WERI-Rb-1 (cell line): ENCODE results near the gene NACC2.

Source experiments
- DNase-seq: peaks from one replicate; pipeline ENCODE4 v3.0.0-alpha.2; 2020
- H3K27ac ChIP-seq: fragments of 250-450 bp; sonication (Bioruptor Pico); 2 replicates; pipeline ENCODE4 v1.5.1; 2020; ENCODE audit warnings: mild to moderate bottlenecking, moderate library complexity
- H3K27me3 ChIP-seq: fragments of 250-450 bp; sonication (Bioruptor Pico); 2 replicates; pipeline ENCODE4 v1.5.1; 2021; ENCODE audit warnings: mild to moderate bottlenecking, low read depth, moderate library complexity; ENCODE audit not compliant: insufficient read depth, severe bottlenecking
- H3K36me3 ChIP-seq: fragments of 250-450 bp; sonication (Bioruptor Pico); 2 replicates; pipeline ENCODE4 v1.5.1; 2020; ENCODE audit warnings: mild to moderate bottlenecking, moderate library complexity
- H3K4me3 ChIP-seq: 2 replicates; pipeline ENCODE4 v1.5.1; 2011; ENCODE audit warnings: low read depth, mild to moderate bottlenecking, control low read depth, low read length
- H3K9me3 ChIP-seq: fragments of 250-450 bp; sonication (Bioruptor Pico); 2 replicates; pipeline ENCODE4 v1.5.1; 2021; ENCODE audit warnings: mild to moderate bottlenecking, moderate library complexity; ENCODE audit not compliant: severe bottlenecking
- CTCF ChIP-seq: IDR thresholded peaks from 2 replicates; pipeline ENCODE4 v1.5.1; 2011; ENCODE audit warnings: low read depth, mild to moderate bottlenecking, control low read depth, inconsistent platforms, low read length

NACC2 gene

GRCh38 chr9:136090768-136091581, 4.1 kb downstream of the NACC2 start:
- Histone ChIP-seq H3K9me3 (no peaks in the 10 kb centered on the region), H3K27ac (0 out of 2 replicates have a peak overlapping the region, but pooled peaks have one; percentile 37), H3K27me3 (no peaks in the 10 kb centered on the region), H3K36me3 (no peaks in the 10 kb centered on the region; the same call in 1 of the 2 replicates), H3K4me3 (no peak overlapping the region)
- TF ChIP-seq CTCF, result no peak
- DNase-seq, result no peak

- Histone ChIP-seq H3K27ac (no peak overlapping the region), H3K4me3 (no peak overlapping the region), H3K36me3 (no peaks in the 10 kb centered on the region; the same call in 1 of the 2 replicates), H3K27me3 (no peaks in the 10 kb centered on the region), H3K9me3 (no peaks in the 10 kb centered on the region)
- no peak for TF ChIP-seq CTCF
- no peak for DNase-seq
These were observed 4.9 kb downstream of the NACC2 start for GRCh38 chr9:136090056-136090735.

- Histone ChIP-seq H3K36me3 (no peaks in the 10 kb centered on the region; the same call in 1 of the 2 replicates), H3K4me3 (no peak overlapping the region), H3K27me3 (no peaks in the 10 kb centered on the region), H3K27ac (no peak overlapping the region), H3K9me3 (no peaks in the 10 kb centered on the region)
- no peak for TF ChIP-seq CTCF
- no peak for DNase-seq
These were observed 5.4 kb downstream of the NACC2 start for GRCh38 chr9:136089697-136090045.

- no peak for DNase-seq
- Histone ChIP-seq H3K36me3 (no peaks in the 10 kb centered on the region; the same call in 1 of the 2 replicates), H3K27ac (no peak overlapping the region), H3K9me3 (no peaks in the 10 kb centered on the region), H3K27me3 (no peaks in the 10 kb centered on the region), H3K4me3 (no peak overlapping the region)
- no peak for TF ChIP-seq CTCF
These were observed 6.0 kb downstream of the NACC2 start for GRCh38 chr9:136088939-136089696.

- Histone ChIP-seq H3K36me3 (no peaks in the 10 kb centered on the region; the same call in 1 of the 2 replicates), H3K27ac (no peak overlapping the region), H3K4me3 (no peak overlapping the region), H3K27me3 (no peaks in the 10 kb centered on the region), H3K9me3 (no peaks in the 10 kb centered on the region)
- DNase-seq, result no peak
- no peak for TF ChIP-seq CTCF
These were observed 6.6 kb downstream of the NACC2 start for GRCh38 chr9:136088481-136088938.
